CD4-positive, CD25-positive, alpha-beta regulatory T cell (primary cell): Measurements from ENCODE around the gene DUSP28. TPM values are rescaled to one million over a fixed set of nuclear protein-coding genes. Genes with fewer than 3 reads are reported as not detected.

ENCODE experiments used
- ATAC-seq, 2 donors: fragments of 150-1000 bp; cut with Tn5 transposase; one replicate each; pipeline ENCODE4 v1.10.0; 2021; ENCODE audit warnings: low read depth in 2 of 2, moderate number of reproducible peaks in 2 of 2, moderate library complexity in 1 of 2
- DNase-seq, 3 donors: peaks; one replicate each; pipeline versions ENCODE4 v3.0.0 to v3.0.0-alpha.2; 2012 to 2022; ENCODE audit warnings: mixed read lengths in 1 of 3
- H3K27ac ChIP-seq: one replicate; pipeline ENCODE4 v1.7.0; 2013; ENCODE audit warnings: mild to moderate bottlenecking, low read length; ENCODE audit not compliant: insufficient read depth, poor library complexity, severe bottlenecking
- H3K27me3 ChIP-seq: one replicate; pipeline ENCODE4 v1.7.0; 2013; ENCODE audit warnings: low read length; ENCODE audit not compliant: control insufficient read depth, insufficient read depth
- H3K36me3 ChIP-seq: one replicate; pipeline ENCODE4 v1.7.0; 2013; ENCODE audit warnings: mild to moderate bottlenecking, low read length, moderate library complexity; ENCODE audit not compliant: control insufficient read depth, insufficient read depth
- H3K4me1 ChIP-seq: 2 replicates; pipeline ENCODE4 v1.7.0; 2013; ENCODE audit warnings: mild to moderate bottlenecking, low read length; ENCODE audit not compliant: insufficient read depth, control insufficient read depth, poor library complexity, severe bottlenecking
- H3K4me3 ChIP-seq: one replicate; pipeline ENCODE4 v1.7.0; 2013; ENCODE audit warnings: low read depth, mild to moderate bottlenecking, low read length, moderate library complexity
- H3K9me3 ChIP-seq, 2 experiments: 1 replicate in 1 of 2; 2 replicates in 1 of 2; pipeline ENCODE4 v1.7.0; 2013; ENCODE audit warnings: low read length in 2 of 2, mild to moderate bottlenecking in 1 of 2, moderate library complexity in 1 of 2; ENCODE audit not compliant: control insufficient read depth in 2 of 2
- H3K27ac Mint-ChIP-seq, 3 donors: one replicate each; pipeline ENCODE4 v1.8.0; 2020 to 2022; ENCODE audit warnings: mild to moderate bottlenecking in 3 of 3, mixed read lengths in 3 of 3, moderate library complexity in 2 of 3
- H3K27me3 Mint-ChIP-seq: one replicate; pipeline ENCODE4 v1.8.0; 2022; ENCODE audit warnings: mild to moderate bottlenecking, mixed read lengths
- H3K36me3 Mint-ChIP-seq: one replicate; pipeline ENCODE4 v1.8.0; 2020; ENCODE audit warnings: mixed read lengths
- H3K4me1 Mint-ChIP-seq, 4 donors: one replicate each; pipeline ENCODE4 v1.8.0; 2020 to 2022; ENCODE audit warnings: mixed read lengths in 4 of 4, mild to moderate bottlenecking in 1 of 4
- H3K4me3 Mint-ChIP-seq, 4 donors: one replicate each; pipeline ENCODE4 v1.8.0; 2020 to 2022; ENCODE audit warnings: mild to moderate bottlenecking in 4 of 4, mixed read lengths in 4 of 4, moderate library complexity in 3 of 4
- H3K9me3 Mint-ChIP-seq, 7 donors: one replicate each; pipeline ENCODE4 v1.8.0; 2020 to 2022; ENCODE audit warnings: mixed read lengths in 7 of 7, mild to moderate bottlenecking in 3 of 7, moderate library complexity in 2 of 7
- polyA plus RNA-seq, 4 donors: library from polyadenylated mRNA; unstranded; fragments of 300-500 nt; fragmentation: Illumina TruSeq; gene quantifications; one replicate each; pipeline ENCODE4 v1.2.3, GENCODE V29; 2021
- total RNA-seq: library from RNA; stranded (reverse); gene quantifications from one replicate; pipeline ENCODE4 v1.2.3, GENCODE V29; 2022

The DUSP28 gene
- total and polyA plus RNA-seq, 5 donors from 2014 or later, result 8.3 to 27.2 (median 17.4) TPM

- peaks cover 25% of the 10 kb centered on the region for H3K36me3 Mint-ChIP-seq
- Histone ChIP-seq H3K4me1 (peaks cover 23% of the 10 kb centered on the region), H3K27me3 (no peaks in the 10 kb centered on the region)
These were observed 17.3 kb downstream of the DUSP28 start for GRCh38 chr2:240577281-240578109.

DNA sequence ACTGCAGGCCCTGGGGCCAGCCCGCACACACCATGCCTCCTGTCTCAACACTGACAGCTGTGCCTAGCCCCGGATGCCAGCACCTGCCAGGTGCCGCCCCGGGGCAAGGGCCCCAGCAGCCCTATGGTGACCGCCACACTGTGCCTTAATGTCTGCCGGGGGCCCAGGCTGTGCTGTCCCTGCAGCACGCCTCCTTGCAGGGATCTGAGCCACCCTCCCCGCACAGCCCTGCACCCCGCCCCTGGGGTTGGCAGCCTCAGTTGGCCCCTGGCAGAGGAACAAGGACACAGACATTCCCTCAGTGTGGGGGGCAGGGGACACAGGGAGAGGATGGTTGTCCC is 17.9 kb downstream of the DUSP28 start:
- no peak for ATAC-seq
- Histone ChIP-seq H3K27me3 (no peaks in the 10 kb centered on the region), H3K4me3 (no peak overlapping the region), H3K9me3 (no peaks in the 10 kb centered on the region), H3K36me3 (peaks cover 29% of the 10 kb centered on the region), H3K4me1 (peaks cover 23% of the 10 kb centered on the region), H3K27ac (no peak overlapping the region)
- Mint-ChIP-seq H3K36me3 (peaks cover 25% of the 10 kb centered on the region), H3K4me3 (no peak overlapping the region), H3K4me1 (peaks cover 14 to 30% (median 20%) of the 10 kb centered on the region in 4 donors), H3K27me3 (no peaks in the 10 kb centered on the region), H3K27ac (peak overlapping the region in 1 of 3 donors; percentile 77), H3K9me3 (no peaks in the 10 kb centered on the region)
- DNase-seq, result no peak

More at GRCh38 chr2:240577281-240578109, 17.3 kb downstream of the DUSP28 start:
- peaks cover 13 to 30% (median 16%) of the 10 kb centered on the region in 4 donors for H3K4me1 Mint-ChIP-seq
- peaks cover 29% of the 10 kb centered on the region for H3K36me3 ChIP-seq
- no peak for DNase-seq
- H3K9me3 ChIP-seq, result no peaks in the 10 kb centered on the region
- H3K27ac Mint-ChIP-seq, result peak overlapping the region in 1 of 3 donors; percentile 77
- no peaks in the 10 kb centered on the region for H3K9me3 Mint-ChIP-seq
- ATAC-seq, result no peak
- no peak overlapping the region for H3K27ac ChIP-seq
- H3K27me3 Mint-ChIP-seq, result no peaks in the 10 kb centered on the region
- no peak overlapping the region for H3K4me3 Mint-ChIP-seq
- no peak overlapping the region for H3K4me3 ChIP-seq

GRCh38 chr2:240578488-240578887 is 18.3 kb downstream of the DUSP28 start:
- Mint-ChIP-seq H3K27me3 (no peaks in the 10 kb centered on the region), H3K4me3 (peak overlapping the region in 1 of 4 donors; percentile 63), H3K27ac (no peak overlapping the region), H3K9me3 (no peaks in the 10 kb centered on the region), H3K4me1 (peaks cover 14 to 33% (median 20%) of the 10 kb centered on the region in 4 donors), H3K36me3 (peaks cover 25% of the 10 kb centered on the region)
- Histone ChIP-seq H3K36me3 (peaks cover 33% of the 10 kb centered on the region), H3K4me1 (peaks cover 23% of the 10 kb centered on the region), H3K27me3 (no peaks in the 10 kb centered on the region), H3K9me3 (no peaks in the 10 kb centered on the region), H3K27ac (peak overlapping the region; percentile 58), H3K4me3 (no peak overlapping the region)
- no peak for ATAC-seq
- DNase-seq, result no peak

- Mint-ChIP-seq H3K4me1 (peaks cover 14 to 34% (median 20%) of the 10 kb centered on the region in 4 donors), H3K36me3 (peaks cover 25% of the 10 kb centered on the region), H3K9me3 (no peaks in the 10 kb centered on the region), H3K27ac (peak overlapping the region; percentile 90 to 91 (median 91)), H3K4me3 (peak overlapping the region; percentile 44 to 90 (median 68)), H3K27me3 (no peaks in the 10 kb centered on the region)
- Histone ChIP-seq H3K27ac (peak overlapping the region; percentile 58), H3K4me3 (no peak overlapping the region), H3K4me1 (peaks cover 26% of the 10 kb centered on the region), H3K9me3 (no peaks in the 10 kb centered on the region), H3K36me3 (peaks cover 33% of the 10 kb centered on the region), H3K27me3 (no peaks in the 10 kb centered on the region)
- peak in 1 of 2 donors; percentile 3 for ATAC-seq
- DNase-seq, result peak in 1 of 3 donors; percentile 28
These were observed 19.1 kb downstream of the DUSP28 start for GRCh38 chr2:240579071-240579762.

GRCh38 chr2:240579771-240580614 is 19.8 kb downstream of the DUSP28 start:
- no peaks in the 10 kb centered on the region for H3K27me3 Mint-ChIP-seq
- Histone ChIP-seq H3K27ac (peak overlapping the region; percentile 58), H3K9me3 (no peaks in the 10 kb centered on the region), H3K4me1 (peaks cover 34% of the 10 kb centered on the region), H3K4me3 (no peak overlapping the region), H3K36me3 (peaks cover 25% of the 10 kb centered on the region), H3K27me3 (no peaks in the 10 kb centered on the region)
- H3K4me1 Mint-ChIP-seq, result peaks cover 14 to 41% (median 21%) of the 10 kb centered on the region in 4 donors
- H3K36me3 Mint-ChIP-seq, result peaks cover 25% of the 10 kb centered on the region
- H3K4me3 Mint-ChIP-seq, result peak overlapping the region; percentile 44 to 90 (median 68)
- ATAC-seq (peak; percentile 90 to 92), DNase-seq (peak; percentile 73 to 89 (median 80))
- peak overlapping the region; percentile 90 to 91 (median 91) for H3K27ac Mint-ChIP-seq
- no peaks in the 10 kb centered on the region for H3K9me3 Mint-ChIP-seq

DNA sequence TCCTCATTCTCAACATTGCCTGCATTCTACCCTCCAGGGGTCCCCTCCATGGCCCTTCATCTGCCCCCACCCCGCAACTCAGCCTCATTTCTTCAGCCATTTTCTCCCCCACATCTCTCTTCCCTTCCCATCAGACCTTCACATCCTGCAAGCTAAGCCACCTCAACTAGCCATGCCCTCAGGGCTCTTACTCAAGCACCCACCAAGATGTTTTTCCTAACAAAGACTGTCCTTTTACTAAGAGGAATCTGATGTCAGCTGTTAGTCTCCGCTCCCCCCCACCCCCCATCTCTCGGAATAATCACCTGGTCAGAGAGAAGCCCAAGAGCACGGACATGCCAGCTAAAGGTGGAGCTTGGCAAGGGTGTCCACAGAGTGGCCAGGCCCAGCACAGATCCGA is 21.7 kb downstream of the DUSP28 start:
- Histone ChIP-seq H3K4me1 (peaks cover 44% of the 10 kb centered on the region), H3K27me3 (no peaks in the 10 kb centered on the region), H3K36me3 (peaks cover 11% of the 10 kb centered on the region), H3K4me3 (no peak overlapping the region), H3K27ac (no peak overlapping the region), H3K9me3 (no peaks in the 10 kb centered on the region)
- Mint-ChIP-seq H3K27ac (peak overlapping the region in 1 of 3 donors; percentile 49), H3K4me1 (peaks cover 14 to 53% (median 25%) of the 10 kb centered on the region in 4 donors), H3K9me3 (no peaks in the 10 kb centered on the region), H3K36me3 (peaks cover 25% of the 10 kb centered on the region), H3K4me3 (peak overlapping the region in 2 of 4 donors; percentile 51 to 65), H3K27me3 (no peaks in the 10 kb centered on the region)
- DNase-seq (no peak), ATAC-seq (no peak)

DNA sequence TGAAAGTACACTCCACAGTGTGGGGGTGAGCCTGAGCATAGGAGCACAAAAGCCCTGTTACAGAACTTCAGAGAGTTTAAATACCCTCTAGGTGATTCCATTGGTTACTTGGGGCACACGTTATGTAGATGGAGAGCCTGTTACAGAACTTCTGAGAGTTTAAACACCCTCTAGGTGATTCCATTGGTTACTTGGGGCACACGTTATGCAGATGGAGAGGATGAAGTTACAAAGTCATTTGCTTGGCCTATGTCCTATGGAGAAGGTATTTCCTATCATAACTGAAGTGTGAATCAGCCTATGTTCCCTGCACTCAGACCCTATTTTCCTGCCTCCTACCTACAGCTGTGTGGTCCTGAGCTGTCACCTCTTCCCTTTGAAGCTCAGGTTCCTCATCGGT is 22.6 kb downstream of the DUSP28 start:
- no peaks in the 10 kb centered on the region for H3K27me3 Mint-ChIP-seq
- DNase-seq (no peak), ATAC-seq (no peak)
- H3K4me1 Mint-ChIP-seq, result peaks cover 14 to 60% (median 28%) of the 10 kb centered on the region in 4 donors
- Histone ChIP-seq H3K4me3 (no peak overlapping the region), H3K4me1 (peaks cover 52% of the 10 kb centered on the region), H3K27ac (no peak overlapping the region), H3K27me3 (no peaks in the 10 kb centered on the region), H3K9me3 (no peaks in the 10 kb centered on the region), H3K36me3 (peaks cover 5% of the 10 kb centered on the region)
- peak overlapping the region in 2 of 4 donors; percentile 51 to 65 for H3K4me3 Mint-ChIP-seq
- H3K9me3 Mint-ChIP-seq, result no peaks in the 10 kb centered on the region
- H3K36me3 Mint-ChIP-seq, result peaks cover 25% of the 10 kb centered on the region
- H3K27ac Mint-ChIP-seq, result peak overlapping the region in 2 of 3 donors; percentile 38 to 49
